ENCODE measurements around the gene PECR.

The PECR gene

GRCh38 chr2:216069028-216069427 is 12.6 kb downstream of the PECR start:
- no peak for DNase-seq

- no peak for DNase-seq
Measured at GRCh38 chr2:216066230-216066629, 15.4 kb downstream of the PECR start.

- no peak for DNase-seq
Measured at GRCh38 chr2:216064665-216065064, 16.9 kb downstream of the PECR start.

DNA sequence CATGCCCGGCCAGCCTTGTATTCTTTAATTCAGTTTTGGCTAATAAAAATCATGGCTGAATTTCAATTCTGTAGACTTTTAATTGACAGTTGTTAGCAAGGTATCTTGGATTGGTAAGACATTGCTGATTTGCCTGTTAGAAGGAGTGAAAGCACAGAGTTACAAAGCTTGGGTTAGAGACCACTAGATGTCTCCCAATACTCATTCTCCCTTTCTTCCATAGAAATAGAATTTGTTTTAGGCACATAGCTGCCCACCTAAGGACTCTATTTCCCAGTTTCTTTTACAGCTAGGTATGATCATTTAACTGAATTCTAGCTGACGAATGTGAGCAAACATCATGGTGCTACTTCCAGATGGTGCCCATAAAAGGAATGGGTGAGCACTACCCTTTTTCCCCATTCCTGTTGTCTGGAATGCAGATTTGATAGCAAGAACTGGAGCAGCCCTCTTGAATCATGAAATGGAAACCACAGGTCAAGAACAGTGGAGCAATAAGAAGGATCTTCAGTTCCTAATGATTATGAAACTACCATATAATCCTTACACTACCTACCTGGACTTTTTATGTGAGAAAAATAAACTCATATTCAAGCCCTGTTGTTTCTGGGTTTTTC is 17.5 kb downstream of the PECR start:
- DNase-seq: peak; percentile 23

- DNase-seq: peak; percentile 41
Measured at GRCh38 chr2:216059233-216059834, 22.3 kb downstream of the PECR start.

- peak; percentile 23 for DNase-seq
Measured at GRCh38 chr2:216057688-216058193, 23.9 kb downstream of the PECR start.

DNA sequence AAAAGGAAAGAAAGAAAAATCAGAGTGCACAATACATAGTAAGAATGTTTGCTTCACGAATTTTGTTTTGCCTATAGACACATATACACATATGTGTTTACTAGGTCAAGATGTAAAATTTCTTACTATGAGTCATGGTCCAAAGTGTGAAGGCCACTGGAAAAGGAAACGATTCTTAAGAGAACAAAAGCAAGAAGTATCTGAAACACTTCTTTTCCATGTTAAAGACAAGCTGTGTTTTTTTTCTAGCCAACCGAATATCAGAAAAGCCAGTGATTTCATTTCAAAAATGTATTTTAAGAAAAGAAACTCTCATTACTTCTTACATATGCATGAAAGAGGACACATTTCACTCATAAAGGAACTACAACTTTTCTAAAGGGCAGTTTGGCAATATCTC is 24.9 kb downstream of the PECR start:
- no peak for DNase-seq

DNA sequence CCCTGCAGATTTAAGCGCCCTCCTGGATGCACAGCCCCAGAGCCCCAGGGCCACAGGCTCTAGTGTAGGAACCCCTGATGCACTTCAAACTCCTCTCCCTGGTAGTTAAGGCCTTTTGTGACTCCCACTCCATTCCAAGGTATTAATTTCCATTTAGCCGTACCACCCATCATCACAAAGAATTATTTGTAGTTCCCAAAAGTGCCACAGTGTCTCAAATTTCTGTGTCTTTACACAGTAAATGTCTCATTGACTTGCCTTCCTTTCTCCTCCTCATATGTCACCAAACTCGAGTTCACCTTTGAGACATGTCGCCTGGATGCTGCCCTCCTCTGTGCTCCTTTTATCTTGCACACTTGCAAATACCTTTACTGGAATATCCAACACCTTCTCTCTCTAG is 25.9 kb downstream of the PECR start:
- no peak for DNase-seq

- no peak for DNase-seq
Measured at GRCh38 chr2:216052420-216052819, 29.2 kb downstream of the PECR start.

DNA sequence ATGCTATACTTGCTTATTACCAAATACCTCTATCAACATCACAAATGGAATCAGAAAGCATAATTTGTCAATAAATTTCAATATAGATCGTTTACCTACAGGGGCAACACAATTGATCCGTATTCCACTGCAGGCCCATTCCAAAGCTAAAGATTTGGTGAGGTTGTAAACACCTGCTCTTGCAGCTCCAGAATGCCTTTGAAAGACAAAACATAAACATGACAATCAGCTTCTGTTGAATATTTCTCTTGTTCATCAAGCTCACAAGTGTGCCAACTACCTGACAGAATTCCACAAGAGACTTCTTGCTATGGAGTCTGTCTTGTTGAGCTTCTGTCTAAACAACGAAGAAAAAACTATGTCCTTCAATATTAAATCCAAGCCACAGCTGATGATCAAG is 30.3 kb downstream of the PECR start:
- no peak for DNase-seq

DNA sequence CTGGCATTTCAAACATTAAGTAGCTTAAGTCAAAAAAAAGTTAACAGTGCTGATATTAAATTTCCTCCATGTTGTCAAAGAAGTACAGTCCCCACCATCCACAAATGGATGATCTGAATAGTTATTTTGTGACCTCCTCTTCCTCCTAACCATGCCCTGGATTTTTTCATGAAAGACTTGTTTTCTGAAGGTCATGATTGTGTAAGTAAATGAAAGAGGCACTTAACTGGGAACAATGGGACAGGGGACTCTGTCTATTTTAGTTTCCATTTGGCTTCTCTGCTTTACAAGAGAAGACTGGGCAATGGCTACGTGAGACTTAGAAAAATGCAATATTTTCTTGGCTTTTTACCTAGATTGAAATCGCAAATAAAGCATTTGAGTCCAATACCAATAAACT is 32.2 kb downstream of the PECR start:
- DNase-seq: no peak

DNA sequence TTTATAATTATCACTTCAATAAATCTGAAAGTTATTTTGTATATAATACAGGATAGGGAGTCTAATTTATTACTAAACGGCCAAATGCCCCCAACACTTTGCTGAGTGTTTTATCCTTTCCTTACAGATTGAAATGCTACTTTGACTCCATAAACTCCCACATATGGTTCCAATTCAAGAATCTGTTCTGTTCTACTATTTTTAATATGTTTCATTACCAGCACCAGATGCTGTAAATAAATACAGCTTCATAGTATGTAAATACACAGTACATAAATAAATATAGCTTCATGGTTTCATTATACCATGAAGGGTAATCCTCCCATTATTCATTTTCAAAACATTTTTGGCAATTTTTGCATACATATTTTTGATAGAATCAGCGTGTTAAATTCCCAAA is 34.2 kb downstream of the PECR start:
- no peak for DNase-seq

- DNase-seq: no peak
Measured at GRCh38 chr2:216044883-216045486, 36.6 kb downstream of the PECR start.

DNA sequence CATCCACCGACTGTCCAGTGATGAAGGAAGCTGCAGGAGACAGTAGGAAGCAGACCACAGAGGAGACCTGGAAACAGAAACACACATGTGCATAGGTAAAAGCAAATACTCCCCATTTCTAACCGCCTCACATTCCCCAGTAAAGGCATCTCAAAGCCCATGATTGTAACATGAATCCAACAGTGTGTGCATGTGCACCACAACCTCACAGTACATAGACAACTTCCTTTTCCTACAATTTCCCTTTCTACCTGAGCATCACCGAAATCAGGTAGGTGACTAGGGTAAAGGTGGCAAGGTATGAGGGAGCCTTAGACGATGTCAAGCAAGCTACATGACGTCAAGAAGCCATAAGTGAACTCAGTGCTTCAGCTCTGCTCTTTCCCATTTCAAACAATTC is 37.7 kb downstream of the PECR start:
- DNase-seq: no peak

- DNase-seq: no peak
Measured at GRCh38 chr2:216041438-216041837, 40.2 kb downstream of the PECR start.

DNA sequence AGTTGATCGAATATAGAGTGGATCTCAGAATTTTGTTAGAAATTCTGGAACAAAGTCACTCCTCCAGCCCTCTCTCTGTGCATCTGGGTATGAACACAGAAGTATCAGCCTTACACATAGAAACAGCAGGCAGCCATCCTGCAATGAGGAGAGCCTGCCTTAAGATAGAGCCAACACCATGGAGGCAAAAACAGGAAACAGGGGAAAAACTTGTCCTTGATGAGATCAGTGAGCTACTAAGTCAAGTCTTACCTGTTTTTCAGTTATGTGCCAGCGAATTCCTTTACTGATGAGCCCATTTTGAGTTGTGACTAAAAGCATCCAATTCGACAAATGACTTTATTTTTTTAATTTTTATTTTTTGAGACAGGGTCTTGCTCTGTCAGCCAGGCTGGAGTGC is 41.7 kb downstream of the PECR start:
- no peak for DNase-seq

DNA sequence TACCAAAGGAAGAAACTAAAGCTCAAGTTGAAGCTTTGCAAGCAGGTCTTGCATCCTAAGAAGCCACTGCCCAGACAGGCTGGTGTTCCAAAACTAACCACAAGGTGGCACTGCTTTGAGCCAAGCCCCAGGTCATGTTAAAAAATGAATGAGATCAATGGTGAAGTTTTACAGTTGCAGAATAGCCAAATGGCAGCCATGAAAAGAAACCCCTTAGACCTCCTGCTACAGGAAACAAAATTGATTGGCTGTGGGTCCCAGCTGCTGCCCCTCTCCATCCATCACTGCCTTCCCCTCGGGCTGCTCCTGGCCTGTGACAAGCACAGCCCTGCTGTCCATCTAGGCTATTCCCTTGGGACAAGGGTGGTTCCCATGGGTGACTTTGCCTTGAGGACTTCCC is 47.5 kb downstream of the PECR start:
- DNase-seq: peak; percentile 74

DNA sequence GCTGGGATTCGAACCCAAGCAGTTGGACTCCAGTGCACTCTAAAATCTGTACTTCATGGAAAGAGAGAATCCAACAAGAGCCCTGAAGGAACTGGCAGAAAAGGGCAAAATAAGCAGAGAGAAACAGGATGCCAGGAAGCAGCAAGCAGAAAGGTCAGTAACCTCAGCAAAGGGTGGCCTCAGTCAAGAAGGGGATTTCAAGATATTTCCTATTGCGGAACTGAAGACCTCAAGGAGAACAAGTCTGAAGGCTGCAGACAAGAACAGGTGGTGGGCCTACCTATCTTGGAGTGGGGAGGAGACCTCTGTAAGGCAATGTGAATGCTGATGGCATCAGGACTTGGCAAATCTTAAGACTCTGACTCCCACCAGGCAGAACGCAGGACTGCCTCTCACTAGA is 48.2 kb downstream of the PECR start:
- DNase-seq: no peak

GRCh38 chr2:216031960-216032689 is 49.5 kb downstream of the PECR start:
- DNase-seq: no peak

- DNase-seq: no peak
Measured at GRCh38 chr2:216030216-216030615, 51.4 kb downstream of the PECR start.

GRCh38 chr2:216029416-216030129 is 52.0 kb downstream of the PECR start:
- no peak for DNase-seq

DNA sequence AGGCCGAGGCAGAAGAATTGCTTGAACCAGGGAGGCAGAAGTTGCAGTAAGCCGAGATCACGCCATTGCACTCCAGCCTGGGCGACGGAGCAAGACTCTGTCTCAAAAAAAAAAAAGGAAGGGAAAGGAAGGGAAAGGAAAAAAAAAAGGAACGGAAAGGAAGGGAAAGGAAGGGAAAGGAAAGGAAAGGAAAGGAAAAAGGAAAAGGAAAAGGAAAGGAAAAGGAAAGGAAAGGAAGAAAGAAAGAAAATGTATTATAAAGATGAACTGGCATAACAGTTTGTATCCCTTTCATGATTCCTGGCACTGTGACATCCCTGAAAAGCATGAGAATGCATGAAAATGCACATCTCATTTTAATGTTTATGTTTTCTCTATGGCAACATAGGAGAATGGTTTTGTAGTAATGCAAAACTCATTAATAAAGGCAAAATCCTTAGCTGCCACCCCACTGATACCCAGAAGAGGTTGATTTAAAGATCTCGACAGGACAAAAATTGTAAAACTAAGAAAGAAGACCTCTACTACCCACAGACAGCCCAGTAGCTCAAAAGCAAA is 56.8 kb downstream of the PECR start:
- DNase-seq: no peak
